Measurements from ENCODE around the gene LMOD2.

DNA sequence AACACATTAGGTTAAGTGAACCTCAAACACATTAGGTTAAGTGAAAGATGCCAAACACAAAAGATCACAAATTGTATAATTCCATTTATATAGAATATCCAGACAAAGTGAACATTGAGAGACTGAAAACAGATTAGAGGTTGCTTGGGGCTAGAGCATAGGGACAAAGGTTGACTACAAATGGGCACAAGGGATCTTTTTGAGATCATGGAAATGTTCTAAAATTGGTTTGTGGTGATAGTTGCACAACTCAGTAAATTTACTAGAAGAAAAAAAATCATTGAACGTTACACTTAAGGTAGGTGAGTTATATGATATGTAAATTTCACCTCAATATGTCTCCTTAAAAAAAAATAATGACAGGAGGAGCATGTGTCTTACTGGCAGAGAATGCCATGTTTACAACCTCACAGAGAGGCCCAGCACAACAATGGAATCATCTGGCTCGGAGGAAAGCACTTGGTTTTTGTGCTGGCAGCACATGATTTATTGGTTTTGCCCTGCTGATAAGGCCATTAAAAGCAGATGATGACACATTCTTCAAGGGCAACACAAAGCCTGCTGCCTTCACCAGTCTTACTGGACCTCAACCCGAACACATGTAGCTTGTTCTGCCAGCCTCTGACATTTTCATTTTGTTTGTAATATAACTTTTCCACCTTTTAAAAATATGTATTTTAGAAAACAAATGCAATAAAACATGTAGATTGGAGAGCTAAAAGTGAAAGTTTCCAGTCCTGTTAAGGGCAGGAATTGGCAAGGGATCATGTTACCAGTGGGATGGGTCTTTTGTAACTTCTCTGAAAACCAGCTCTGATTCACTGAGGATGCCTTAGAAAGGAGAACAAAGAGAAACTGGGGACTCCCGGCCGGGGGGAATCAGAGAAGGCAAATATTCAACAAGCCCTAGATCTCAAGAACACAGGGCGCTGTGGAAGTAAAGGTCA lies 11.9 kb upstream of the LMOD2 start:
- no peak for TF ChIP-seq POLR2AphosphoS5 (IDR thresholded peaks at IDR 0.05)
- TF ChIP-seq, protein P1, sequence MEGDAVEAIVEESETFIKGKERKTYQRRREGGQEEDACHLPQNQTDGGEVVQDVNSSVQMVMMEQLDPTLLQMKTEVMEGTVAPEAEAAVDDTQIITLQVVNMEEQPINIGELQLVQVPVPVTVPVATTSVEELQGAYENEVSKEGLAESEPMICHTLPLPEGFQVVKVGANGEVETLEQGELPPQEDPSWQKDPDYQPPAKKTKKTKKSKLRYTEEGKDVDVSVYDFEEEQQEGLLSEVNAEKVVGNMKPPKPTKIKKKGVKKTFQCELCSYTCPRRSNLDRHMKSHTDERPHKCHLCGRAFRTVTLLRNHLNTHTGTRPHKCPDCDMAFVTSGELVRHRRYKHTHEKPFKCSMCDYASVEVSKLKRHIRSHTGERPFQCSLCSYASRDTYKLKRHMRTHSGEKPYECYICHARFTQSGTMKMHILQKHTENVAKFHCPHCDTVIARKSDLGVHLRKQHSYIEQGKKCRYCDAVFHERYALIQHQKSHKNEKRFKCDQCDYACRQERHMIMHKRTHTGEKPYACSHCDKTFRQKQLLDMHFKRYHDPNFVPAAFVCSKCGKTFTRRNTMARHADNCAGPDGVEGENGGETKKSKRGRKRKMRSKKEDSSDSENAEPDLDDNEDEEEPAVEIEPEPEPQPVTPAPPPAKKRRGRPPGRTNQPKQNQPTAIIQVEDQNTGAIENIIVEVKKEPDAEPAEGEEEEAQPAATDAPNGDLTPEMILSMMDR (IDR thresholded peaks at IDR 0.05): no peak
- no peak for TF ChIP-seq EP300 (IDR thresholded peaks at IDR 0.05)
- TF ChIP-seq POLR2A (IDR thresholded peaks at IDR 0.05): no peak
